M059J (cell line): ENCODE data around the gene REEP2. TPM values are rescaled to one million over a fixed set of nuclear protein-coding genes. Genes with fewer than 3 reads are reported as not detected.
A peak's percentile ranks its signal among the peaks of the same experiment; 100 is the strongest.

Experiments
- DNase-seq: peaks from one replicate; pipeline ENCODE4 v3.0.0-alpha.2; 2012; ENCODE audit warnings: low read depth
- total RNA-seq: library from RNA; depleted of rRNA; stranded (reverse); fragments of >200 nt; shearing (Covaris generic); gene quantifications from 2 replicates; pipeline ENCODE4 v1.2.3, GENCODE V29; 2014

The REEP2 gene
- total RNA-seq, 1 experiment from 2014 or later, result 0.32 TPM

GRCh38 chr5:138448481-138449398 lies 9.9 kb downstream of the REEP2 start:
- peak; percentile 59 for DNase-seq

- peak; percentile 80 for DNase-seq
These were observed 10.8 kb downstream of the REEP2 start for GRCh38 chr5:138449501-138450239.

DNA sequence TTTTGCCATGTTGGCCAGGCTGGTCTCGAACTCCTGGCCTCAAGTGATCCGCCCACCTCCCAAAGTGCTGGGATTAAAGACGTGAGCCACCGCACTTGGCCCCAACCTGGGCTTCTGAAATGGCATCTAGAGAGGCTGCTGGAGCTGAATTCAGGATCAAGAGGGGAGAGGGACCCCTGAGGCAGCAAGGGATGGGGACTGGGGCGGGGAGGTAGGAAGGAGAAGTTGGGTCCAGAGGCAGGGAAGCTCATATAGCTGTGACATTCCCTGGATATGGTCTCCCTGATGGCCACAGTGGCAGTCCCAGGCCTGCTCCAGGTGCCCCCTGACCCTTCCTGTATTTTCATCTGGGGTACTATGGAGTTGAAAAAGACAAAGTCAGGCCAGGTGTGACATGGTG lies 12.1 kb downstream of the REEP2 start:
- no peak for DNase-seq

DNA sequence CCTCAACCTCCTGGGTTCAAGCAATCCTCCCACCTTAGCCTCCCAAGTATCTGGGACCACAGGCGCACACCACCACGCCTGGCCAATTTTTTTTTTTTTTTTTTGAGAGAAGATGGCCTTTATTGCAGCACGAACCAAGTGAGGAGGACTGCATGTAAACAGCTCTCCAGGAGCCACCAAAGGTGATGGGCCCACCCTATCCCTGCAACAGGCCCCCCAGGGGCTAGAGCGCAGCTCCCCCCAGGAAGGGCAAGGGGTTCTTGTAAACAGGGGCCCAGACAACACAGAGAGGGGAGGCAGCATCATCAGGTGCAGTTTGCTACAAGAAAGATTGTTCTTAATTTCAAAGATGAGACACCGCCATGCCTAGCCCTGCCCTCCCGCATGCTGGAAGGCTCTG lies 13.9 kb downstream of the REEP2 start:
- DNase-seq, result no peak

DNA sequence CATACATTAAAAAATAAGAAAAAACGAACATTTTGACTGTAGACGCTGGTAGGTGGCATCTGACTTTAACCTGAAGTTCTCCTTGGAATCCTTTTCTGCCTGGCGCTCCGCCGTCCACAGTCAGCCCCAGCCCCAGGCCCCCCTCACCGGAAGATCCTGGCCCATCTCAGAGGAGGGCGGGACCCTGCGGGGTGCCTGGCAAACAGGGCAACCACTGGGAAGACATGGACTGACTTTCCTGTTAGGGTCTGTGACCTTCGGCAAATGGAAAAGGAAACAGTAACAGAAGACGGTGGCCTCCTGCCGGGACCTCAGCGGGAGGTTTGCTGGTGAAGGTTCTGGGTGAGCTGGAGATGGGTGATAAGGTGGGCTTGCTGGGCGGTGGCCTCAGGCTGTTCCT lies 14.7 kb downstream of the REEP2 start:
- no peak for DNase-seq

GRCh38 chr5:138454121-138454520 lies 15.3 kb downstream of the REEP2 start:
- no peak for DNase-seq

- no peak for DNase-seq
These were observed 16.5 kb downstream of the REEP2 start for GRCh38 chr5:138455232-138455930.

GRCh38 chr5:138457531-138458275 lies 18.8 kb downstream of the REEP2 start:
- no peak for DNase-seq

GRCh38 chr5:138458384-138458783 lies 19.5 kb downstream of the REEP2 start:
- no peak for DNase-seq

- no peak for DNase-seq
These were observed 20.0 kb downstream of the REEP2 start for GRCh38 chr5:138458856-138459255.

- no peak for DNase-seq
These were observed 20.6 kb downstream of the REEP2 start for GRCh38 chr5:138459311-138459933.

DNA sequence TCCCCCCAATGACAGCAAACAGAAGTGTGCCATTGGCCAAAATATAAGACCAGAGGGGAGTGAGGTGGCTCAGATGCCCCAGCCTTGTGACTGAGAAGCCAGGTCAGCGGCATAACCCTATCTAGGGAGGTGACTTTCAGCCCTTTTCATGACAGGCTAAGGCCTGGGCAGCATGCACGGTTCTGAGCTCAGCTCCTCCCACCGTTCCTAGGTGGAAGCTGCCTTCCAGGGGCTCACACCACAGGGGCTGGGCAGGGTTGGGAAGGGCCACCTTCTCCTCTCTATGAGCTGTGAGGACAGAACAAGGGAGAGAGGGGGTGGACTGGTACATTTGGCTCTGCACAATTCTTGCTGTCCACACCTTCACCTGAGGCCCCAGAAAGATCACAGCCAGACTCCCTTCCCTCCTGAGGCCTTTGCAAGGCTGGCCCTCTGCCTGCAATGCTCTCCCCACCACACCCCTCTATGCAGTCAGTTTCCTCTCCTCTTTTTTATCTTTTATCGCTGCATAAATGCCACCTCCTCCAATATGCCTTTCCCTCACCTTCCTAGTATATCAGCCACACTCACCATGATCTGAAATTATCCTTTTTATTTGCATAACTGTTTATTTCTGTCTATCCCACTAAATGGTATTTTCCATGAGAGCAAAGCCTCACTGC lies 21.3 kb downstream of the REEP2 start:
- no peak for DNase-seq

DNA sequence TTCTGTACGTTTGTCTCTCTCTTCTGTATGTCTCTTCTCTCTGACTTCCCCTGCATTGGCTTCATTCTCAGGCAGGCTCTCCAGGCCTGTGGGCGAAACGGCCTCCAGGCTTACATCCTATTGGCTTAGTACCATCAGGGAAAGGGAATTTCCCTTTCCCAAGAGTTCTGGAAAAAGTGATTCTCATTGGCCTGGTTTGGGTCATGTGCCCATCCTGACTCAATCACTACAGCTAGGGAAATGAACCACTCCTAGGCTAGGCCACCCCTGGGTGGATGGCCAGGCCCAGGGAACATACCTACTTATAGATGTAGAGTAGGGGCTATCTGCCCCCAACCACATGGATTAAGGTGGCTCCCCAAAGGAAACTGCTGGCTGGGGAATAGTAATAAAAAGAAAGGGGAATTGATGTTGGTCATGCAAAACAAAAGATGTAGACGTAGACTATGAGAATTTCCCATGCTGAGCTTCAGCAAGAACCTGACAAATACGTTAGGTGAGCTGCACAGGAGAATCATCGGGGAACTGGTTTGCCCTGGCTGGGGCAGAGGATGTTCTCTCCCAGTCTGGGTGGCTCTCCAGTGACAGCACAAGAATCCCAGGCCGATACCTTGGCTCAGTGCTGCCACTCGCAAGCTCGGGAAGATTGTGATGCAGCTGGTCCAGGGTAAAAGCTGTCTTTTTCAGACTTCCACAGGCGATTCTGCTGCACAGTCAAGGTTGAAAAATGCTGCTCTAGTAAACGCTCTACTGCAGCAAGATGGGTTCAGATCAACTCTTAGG lies 22.7 kb downstream of the REEP2 start:
- peak; percentile 77 for DNase-seq

DNA sequence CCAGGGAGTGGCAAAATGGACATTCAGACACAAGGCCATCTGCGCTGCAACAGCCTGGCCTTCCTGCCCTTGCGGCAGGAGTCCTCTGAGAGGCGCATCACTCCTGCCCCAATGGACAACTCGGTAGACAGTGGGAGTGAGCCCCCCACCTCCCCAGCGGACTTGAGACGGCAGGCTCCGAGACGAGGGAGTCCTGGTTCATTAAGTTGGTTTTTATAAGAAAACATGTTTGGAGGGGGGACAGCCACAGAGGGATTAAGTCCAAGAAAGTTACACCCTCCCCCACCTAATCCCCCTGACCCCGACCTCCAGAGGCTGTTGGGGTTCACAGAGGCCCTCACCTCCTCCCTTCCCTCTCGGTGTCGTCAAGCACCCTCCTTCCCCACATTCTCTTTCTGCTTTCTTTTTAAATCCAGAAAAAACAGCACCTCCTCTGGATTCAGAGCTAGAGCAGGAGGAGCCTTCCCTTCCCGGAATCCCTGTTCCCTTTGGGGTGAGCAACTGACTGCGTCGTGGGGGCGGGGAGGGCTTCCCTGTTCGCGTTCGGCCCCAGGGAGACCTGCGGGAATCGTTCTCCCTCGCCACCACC lies 24.7 kb downstream of the REEP2 start:
- peak; percentile 23 for DNase-seq

DNA sequence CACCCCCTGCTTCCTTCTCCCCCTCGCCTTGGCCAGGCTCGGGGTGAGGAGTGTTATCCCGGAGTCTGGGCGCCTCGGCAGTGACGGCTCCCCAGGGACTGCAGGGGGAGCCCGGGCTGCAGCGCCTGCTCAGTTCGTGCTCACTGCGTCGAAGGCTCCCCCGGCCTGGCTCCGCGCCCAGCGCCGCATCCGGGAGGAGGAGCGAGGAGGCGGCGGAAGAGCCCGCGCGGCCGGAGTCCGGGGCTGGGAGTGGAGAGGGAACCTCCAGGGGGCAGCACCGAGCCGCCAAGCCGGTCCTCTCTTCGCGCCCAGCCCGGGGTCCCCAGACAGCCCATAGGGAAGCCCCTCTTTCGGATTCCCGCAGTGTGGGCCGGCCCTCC lies 25.1 kb downstream of the REEP2 start:
- DNase-seq, result peak; percentile 93

DNA sequence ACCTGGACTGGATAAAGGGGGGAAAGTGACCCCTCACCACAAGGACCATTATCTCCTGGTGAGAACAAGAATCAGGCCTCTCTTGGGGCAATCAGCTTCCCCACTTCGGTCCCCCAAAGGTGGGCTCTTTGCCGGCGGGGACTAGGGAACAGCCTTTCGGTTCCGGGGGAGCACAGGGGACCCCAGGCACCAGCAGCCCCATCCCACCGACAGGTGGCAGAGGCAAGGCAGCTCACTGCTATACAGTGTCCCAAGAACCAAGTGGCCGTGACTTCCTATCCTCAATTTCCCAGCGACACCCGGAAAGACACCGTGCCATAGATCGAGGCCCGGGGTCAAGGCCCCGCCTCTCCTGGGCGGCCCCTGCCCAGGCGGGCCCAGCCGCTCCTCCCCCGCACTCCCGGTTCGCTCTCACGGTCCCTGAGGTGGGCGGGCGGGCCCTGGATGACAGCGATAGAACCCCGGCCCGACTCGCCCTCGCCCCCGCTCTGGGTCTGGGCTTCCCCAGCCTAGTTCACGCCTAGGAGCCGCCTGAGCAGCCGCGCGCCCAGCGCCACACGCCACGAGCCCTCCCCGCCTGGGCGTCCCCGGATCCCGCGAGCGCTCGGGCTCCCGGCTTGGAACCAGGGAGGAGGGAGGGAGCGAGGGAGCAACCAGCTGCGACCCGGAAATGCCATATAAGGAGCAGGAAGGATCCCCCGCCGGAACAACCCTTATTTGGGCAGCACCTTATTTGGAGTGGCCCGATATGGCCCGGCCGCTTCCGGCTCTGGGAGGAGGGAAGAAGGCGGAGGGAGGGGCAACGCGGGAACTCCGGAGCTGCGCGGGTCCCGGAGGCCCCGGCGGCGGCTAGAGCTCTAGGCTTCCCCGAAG lies 25.8 kb downstream of the REEP2 start:
- peak; percentile 97 for DNase-seq

GRCh38 chr5:138465261-138466124 lies 26.6 kb downstream of the REEP2 start, which contains the start of gene EGR1:
EGR1 (plus strand) TSS chr5:138465479; CDS start chr5:138465762, 283 bp downstream.
- DNase-seq, result peak; percentile 88
